Upper lobe of right lung (tissue), 1 donor: ENCODE results near the gene MAML2. TPM values are rescaled to one million over a fixed set of nuclear protein-coding genes. Genes with fewer than 3 reads are reported as not detected.

Experiments
- ATAC-seq: fragments of 200-7000 bp; cut with Tn5 transposase; one replicate; pipeline ENCODE4 v1.9.1; 2020; ENCODE audit warnings: mild to moderate bottlenecking, moderate library complexity
- DNase-seq: peaks from one replicate; pipeline ENCODE4 v3.0.0-alpha.2; 2020
- H3K27ac ChIP-seq: fragments of 200-600 bp; one replicate; pipeline ENCODE4 v1.8.0; 2022
- H3K27me3 ChIP-seq: fragments of 200-600 bp; one replicate; pipeline ENCODE4 v1.8.0; 2022; ENCODE audit warnings: mild to moderate bottlenecking
- H3K36me3 ChIP-seq: fragments of 200-600 bp; one replicate; pipeline ENCODE4 v1.8.0; 2022
- H3K4me1 ChIP-seq: fragments of 200-600 bp; one replicate; pipeline ENCODE4 v1.8.0; 2022
- H3K4me3 ChIP-seq: fragments of 200-600 bp; one replicate; pipeline ENCODE4 v1.8.0; 2022; ENCODE audit warnings: mild to moderate bottlenecking
- H3K9me3 ChIP-seq: fragments of 200-600 bp; one replicate; pipeline ENCODE4 v1.8.0; 2022
- CTCF ChIP-seq: fragments of 200-600 bp; IDR thresholded peaks from one replicate; pipeline ENCODE4 v1.8.0; 2022; ENCODE audit warnings: antibody characterized with exemption
- intact Hi-C: fragments of 100-400 bp; cut with DNase I; formaldehyde crosslinking; loops from one replicate; pipeline ENCODE4 v1.11.0; 2022
- total RNA-seq: library from RNA; stranded (reverse); fragmentation: NEBNext Ultra II Directional; extraction: Animal tissue kit (Norgen Biotek cat#: 25700); gene quantifications from one replicate; pipeline ENCODE4 v1.2.1, GENCODE V29; 2021
- donor health status: DM: no; HTN: yes; CAD: no; lungs with severe emphysema.

Gene MAML2
- total RNA-seq, 1 donor from 2014 or later, result 27.5 TPM

- no peaks in the 10 kb centered on the region for H3K9me3 ChIP-seq
- no peak for ATAC-seq
- DNase-seq, result no peak
- H3K4me1 ChIP-seq, result peaks cover 11% of the 10 kb centered on the region
- no peaks in the 10 kb centered on the region for H3K27me3 ChIP-seq
- H3K27ac ChIP-seq, result no peak overlapping the region
- no peak overlapping the region for H3K4me3 ChIP-seq
- intact Hi-C loops, result no loop called here
- no peak for TF ChIP-seq CTCF
- no peaks in the 10 kb centered on the region for H3K36me3 ChIP-seq
These were observed 231.7 kb downstream of the MAML2 start for GRCh38 chr11:96111308-96111707.

DNA sequence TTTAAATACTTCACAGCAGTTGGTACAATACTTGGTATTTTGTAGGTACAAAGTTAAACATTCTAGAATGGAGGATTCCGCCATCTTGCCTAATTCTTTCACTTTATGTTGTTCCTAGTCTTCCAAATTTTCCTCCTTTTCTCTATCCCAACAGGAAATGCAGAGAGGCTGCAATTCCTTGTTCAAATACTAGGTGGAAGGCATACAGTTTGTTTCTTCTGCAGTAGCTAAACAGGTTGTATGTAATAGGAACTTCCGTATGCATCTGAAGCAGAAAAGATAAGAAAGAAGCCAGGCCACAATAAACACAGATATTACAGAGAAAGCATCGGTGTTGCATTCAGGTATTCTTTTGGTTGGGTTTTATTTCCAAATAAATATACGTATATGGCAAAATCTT is 232.7 kb downstream of the MAML2 start:
- no peaks in the 10 kb centered on the region for H3K27me3 ChIP-seq
- H3K27ac ChIP-seq, result no peak overlapping the region
- DNase-seq (no peak), ATAC-seq (no peak)
- H3K36me3 ChIP-seq, result no peaks in the 10 kb centered on the region
- intact Hi-C loops, result no loop called here
- no peak for TF ChIP-seq CTCF
- no peak overlapping the region for H3K4me3 ChIP-seq
- peaks cover 18% of the 10 kb centered on the region for H3K4me1 ChIP-seq
- H3K9me3 ChIP-seq, result no peaks in the 10 kb centered on the region

DNA sequence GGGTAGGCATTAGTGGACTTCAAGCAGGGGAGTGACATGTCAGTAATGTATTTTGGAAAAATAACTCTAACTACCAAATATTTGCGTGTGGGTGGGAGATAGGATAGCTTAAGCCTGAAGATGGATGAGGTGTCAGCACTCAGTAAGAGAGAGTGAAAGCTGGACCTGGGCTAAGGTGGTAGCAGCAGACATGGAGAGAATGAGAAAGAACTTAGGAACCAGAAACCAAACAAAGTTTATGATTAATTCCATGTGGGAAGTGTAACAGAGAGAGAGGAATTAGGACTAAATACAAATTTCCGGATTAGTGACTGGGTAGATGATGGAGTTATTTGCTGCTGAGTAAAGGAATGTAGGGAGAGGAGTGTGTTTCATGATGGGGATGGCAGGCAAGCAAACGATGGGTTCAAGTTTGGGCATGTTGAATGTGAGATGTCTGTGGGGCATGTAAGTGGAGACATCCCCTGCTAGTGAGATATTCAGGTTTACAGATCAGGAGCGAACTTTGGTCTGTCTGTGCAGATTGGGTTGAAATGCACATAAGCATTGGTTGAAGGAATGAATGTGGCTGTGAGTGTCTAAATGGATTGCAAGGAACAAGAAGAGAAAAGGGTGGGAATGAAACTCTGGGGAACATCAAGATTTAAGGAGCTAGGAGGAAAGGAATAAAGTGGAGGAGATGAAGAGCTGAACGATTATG is 233.5 kb downstream of the MAML2 start:
- Histone ChIP-seq H3K4me1 (peaks cover 24% of the 10 kb centered on the region), H3K27ac (no peak overlapping the region), H3K4me3 (no peak overlapping the region), H3K36me3 (no peaks in the 10 kb centered on the region), H3K27me3 (no peaks in the 10 kb centered on the region), H3K9me3 (no peaks in the 10 kb centered on the region)
- ATAC-seq (no peak), DNase-seq (no peak)
- no peak for TF ChIP-seq CTCF
- intact Hi-C loops, result no loop called here

DNA sequence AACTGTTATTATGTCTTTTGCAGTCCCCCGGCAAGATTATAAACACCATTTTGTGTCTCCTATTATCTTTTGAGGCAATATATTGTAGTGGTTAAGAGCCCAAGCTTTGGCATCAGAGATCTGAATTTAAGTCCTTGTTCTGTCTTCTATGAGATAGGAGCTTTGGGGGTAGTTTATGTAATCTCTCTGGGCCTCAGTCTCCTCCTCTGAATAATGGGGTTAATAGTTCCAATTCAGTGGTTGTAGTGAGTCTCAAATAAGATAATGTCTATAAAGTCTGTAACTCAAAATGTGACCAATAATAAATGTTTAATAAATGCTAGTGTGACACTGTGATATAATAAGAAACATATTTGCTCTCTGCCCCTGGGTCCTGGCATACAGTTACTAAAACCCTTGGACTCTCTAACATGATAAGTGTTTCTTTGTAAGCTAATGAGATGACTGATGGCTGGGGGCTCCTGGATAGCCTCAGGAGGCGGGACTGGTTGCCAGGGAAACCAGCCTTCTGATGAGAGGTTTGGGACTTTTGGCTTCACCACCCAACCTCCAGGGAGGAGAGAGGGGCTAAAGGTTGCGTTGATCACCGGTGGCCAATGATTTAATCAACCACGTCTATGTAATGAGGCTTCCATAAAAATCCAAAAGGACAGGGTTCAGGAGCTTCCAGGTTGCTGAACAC is 235.7 kb downstream of the MAML2 start:
- ATAC-seq, result no peak
- TF ChIP-seq CTCF, result no peak
- no peak overlapping the region for H3K27ac ChIP-seq

DNA sequence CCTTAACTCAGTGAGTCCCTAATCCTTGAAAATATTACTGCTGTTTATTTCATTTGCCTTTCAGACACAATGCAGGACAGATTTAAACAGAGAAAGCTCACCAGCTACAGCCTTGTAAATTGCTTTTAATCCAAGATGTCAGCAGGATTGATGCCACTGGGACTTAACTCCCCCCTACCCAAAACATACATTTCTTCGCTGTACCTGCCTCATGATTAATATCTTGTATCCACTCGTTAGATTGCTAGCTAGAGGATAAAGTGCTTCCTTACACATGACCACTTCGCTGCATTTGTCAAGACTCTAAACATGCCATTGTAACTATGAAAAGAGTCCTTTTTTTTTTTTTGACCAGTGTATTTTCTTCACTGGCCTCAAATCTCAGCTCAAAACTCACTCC is 236.3 kb downstream of the MAML2 start:
- no peaks in the 10 kb centered on the region for H3K36me3 ChIP-seq
- DNase-seq, result no peak
- TF ChIP-seq CTCF, result no peak
- H3K27me3 ChIP-seq, result no peaks in the 10 kb centered on the region
- H3K9me3 ChIP-seq, result no peaks in the 10 kb centered on the region
- intact Hi-C loops, result no loop called here
- no peak overlapping the region for H3K27ac ChIP-seq
- ATAC-seq, result no peak
- no peak overlapping the region for H3K4me3 ChIP-seq
- peaks cover 14% of the 10 kb centered on the region for H3K4me1 ChIP-seq

More for the DNA sequence above, 235.7 kb downstream of the MAML2 start:
- peaks cover 16% of the 10 kb centered on the region for H3K4me1 ChIP-seq
- no peaks in the 10 kb centered on the region for H3K36me3 ChIP-seq
- H3K9me3 ChIP-seq, result no peaks in the 10 kb centered on the region
- H3K4me3 ChIP-seq, result no peak overlapping the region
- H3K27me3 ChIP-seq, result no peaks in the 10 kb centered on the region
- no peak for DNase-seq
- intact Hi-C loops, result no loop called here
